ENCODE results near the gene DCTN2.
"Not testable (repeated sequence)": the region's sequence is repeated elsewhere in the genome, so short reads cannot be mapped to it uniquely, and the experiment has no call there.

DCTN2 gene

DNA sequence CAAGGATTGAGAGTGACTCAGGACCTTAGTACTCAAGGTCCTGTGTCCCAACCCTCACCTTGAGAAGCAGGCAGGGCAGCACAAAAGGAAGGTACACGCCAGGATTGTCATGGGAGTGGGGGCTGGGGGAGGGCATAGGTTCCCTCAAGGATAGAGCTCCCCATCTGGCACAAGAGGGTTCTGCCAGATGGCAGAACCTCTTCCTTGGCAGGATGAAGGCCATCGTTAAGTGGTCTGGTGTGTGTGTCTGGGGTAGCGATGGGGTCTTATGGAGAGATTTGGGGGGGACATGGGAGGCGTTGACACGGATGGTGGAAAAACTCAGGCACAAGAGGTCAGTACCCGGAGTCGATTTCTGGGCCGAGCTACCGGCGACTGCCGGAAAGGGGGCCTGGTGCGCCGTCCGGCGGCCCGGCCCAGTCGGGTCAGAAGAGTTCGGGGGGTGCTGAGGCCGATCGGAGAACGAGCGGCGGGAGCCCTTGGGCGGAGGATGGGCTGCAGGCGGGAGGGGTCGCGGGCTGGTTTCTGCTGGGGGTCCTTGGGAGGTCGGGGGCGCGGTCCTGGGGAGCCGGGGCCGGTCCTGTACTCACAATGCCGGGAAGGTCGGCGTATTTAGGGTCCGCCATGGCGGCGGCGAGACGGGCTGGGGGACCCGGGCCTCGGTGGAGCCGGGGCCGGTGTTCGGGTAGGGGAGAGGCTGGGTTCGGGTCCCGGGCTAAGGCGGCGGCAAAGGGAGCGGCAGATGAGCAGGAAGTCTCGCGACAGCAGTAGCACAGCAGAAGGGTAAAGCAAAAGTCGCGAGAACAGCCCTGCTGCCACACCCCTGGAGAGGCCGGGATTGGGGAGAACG is at the start of gene DCTN2:
Gene DCTN2 (minus strand): TSS at position 755 of the 850 bp plus-strand sequence. CDS start 129 bp downstream, at position 626.
- DNase-seq (ENCODE audit: low read depth) = peak; percentile 98
- H3K4me3 ChIP-seq (ENCODE audit: low read length) = peak within 1 kb of the TSS; percentile 81
- TF ChIP-seq, protein P1, sequence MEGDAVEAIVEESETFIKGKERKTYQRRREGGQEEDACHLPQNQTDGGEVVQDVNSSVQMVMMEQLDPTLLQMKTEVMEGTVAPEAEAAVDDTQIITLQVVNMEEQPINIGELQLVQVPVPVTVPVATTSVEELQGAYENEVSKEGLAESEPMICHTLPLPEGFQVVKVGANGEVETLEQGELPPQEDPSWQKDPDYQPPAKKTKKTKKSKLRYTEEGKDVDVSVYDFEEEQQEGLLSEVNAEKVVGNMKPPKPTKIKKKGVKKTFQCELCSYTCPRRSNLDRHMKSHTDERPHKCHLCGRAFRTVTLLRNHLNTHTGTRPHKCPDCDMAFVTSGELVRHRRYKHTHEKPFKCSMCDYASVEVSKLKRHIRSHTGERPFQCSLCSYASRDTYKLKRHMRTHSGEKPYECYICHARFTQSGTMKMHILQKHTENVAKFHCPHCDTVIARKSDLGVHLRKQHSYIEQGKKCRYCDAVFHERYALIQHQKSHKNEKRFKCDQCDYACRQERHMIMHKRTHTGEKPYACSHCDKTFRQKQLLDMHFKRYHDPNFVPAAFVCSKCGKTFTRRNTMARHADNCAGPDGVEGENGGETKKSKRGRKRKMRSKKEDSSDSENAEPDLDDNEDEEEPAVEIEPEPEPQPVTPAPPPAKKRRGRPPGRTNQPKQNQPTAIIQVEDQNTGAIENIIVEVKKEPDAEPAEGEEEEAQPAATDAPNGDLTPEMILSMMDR (IDR thresholded peaks at IDR 0.05; ENCODE audit: insufficient read depth, low read depth, low read length, missing control alignments) = peak; percentile 39

- no peak for DNase-seq (ENCODE audit: low read depth)
- TF ChIP-seq, protein P1 (IDR thresholded peaks at IDR 0.05; ENCODE audit: insufficient read depth, low read depth, low read length, missing control alignments) = no peak
- no peak overlapping the region for H3K4me3 ChIP-seq (ENCODE audit: low read length)
Measured at GRCh38 chr12:57593187-57593586, 46.2 kb upstream of the DCTN2 start.

- DNase-seq (ENCODE audit: low read depth) = peak; percentile 67
- TF ChIP-seq, protein P1 (IDR thresholded peaks at IDR 0.05; ENCODE audit: insufficient read depth, low read depth, low read length, missing control alignments) = no peak
- no peak overlapping the region for H3K4me3 ChIP-seq (ENCODE audit: low read length)
Measured at GRCh38 chr12:57592551-57593165, 45.7 kb upstream of the DCTN2 start.

- no peak for DNase-seq (ENCODE audit: low read depth)
- peak overlapping the region; percentile 97 for H3K4me3 ChIP-seq (ENCODE audit: low read length)
- TF ChIP-seq, protein P1 (IDR thresholded peaks at IDR 0.05; ENCODE audit: insufficient read depth, low read depth, low read length, missing control alignments) = no peak
Measured at GRCh38 chr12:57591782-57592325, 44.9 kb upstream of the DCTN2 start.

- TF ChIP-seq, protein P1 (IDR thresholded peaks at IDR 0.05; ENCODE audit: insufficient read depth, low read depth, low read length, missing control alignments) = no peak
- peak; percentile 89 for DNase-seq (ENCODE audit: low read depth)
- peak within 1 kb of the TSS; percentile 97 for H3K4me3 ChIP-seq (ENCODE audit: low read length)
Measured at GRCh38 chr12:57590864-57591781, 44.1 kb upstream of the DCTN2 start, which contains the start of gene PIP4K2C. TSS of gene PIP4K2C (plus strand) at chr12:57591192. CDS start at chr12:57591290, 98 bp downstream.

DNA sequence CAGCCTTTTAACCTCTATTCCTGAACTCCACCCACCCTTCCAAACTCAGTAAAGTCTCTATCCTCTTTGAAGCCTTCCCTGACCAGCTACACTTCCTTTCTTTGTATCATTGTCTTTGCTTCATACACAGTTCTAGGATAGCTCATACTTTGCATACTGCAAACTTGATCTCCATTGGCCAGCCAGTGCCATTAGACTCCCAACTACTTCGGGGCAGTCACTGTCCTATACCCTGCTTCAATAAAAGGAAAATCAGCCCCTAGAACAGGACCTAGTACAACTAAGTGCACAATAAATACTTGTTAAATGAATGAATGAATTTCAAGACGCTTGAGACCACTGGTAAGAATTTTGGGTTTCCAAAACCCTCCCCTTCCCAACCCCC is 43.5 kb upstream of the DCTN2 start:
- TF ChIP-seq, protein P1 (IDR thresholded peaks at IDR 0.05; ENCODE audit: insufficient read depth, low read depth, low read length, missing control alignments) = no peak
- H3K4me3 ChIP-seq (ENCODE audit: low read length) = peak overlapping the region; percentile 97
- no peak for DNase-seq (ENCODE audit: low read depth)

GRCh38 chr12:57588951-57589610 is 42.1 kb upstream of the DCTN2 start:
- DNase-seq (ENCODE audit: low read depth) = not testable (repeated sequence)

More at GRCh38 chr12:57588951-57589610, 42.1 kb upstream of the DCTN2 start:
- not testable (repeated sequence) for H3K4me3 ChIP-seq (ENCODE audit: low read length)

Measured in epithelial cell of esophagus (primary cell).